NCI-H524 treated with DMSO at 0.1 percent for 48 hours (cell line): ENCODE data around the gene SH2D3C.
"Not testable (repeated sequence)": the region's sequence is repeated elsewhere in the genome, so short reads cannot be mapped to it uniquely, and the experiment has no call there.

Experiments used
- DNase-seq: peaks from one replicate; lab custom pipeline; 2025; lab: John Stamatoyannopoulos, UW

SH2D3C gene

DNA sequence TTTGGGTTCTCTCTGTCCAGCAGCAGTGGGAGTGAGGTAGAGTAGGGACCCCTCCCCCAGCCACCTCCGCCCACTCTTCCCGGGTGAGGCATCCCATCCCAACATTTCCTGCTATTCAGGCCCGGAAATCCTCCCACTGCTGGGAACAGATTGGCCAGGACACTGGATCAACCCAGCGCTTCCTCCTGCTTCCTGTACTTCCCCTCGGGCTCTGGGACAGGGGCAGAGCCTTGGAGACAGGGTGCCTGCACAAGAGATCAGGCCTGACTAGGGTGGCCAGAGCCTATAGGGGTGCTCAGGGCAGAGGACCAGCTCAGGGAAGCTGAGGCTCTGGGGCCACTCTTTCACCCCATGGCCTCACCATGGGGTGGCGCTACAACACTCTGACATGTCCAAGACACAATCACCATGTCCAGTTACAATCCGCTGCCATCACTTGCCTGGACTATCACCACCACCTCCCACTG lies 14.5 kb downstream of the SH2D3C start:
- DNase-seq: no peak

DNA sequence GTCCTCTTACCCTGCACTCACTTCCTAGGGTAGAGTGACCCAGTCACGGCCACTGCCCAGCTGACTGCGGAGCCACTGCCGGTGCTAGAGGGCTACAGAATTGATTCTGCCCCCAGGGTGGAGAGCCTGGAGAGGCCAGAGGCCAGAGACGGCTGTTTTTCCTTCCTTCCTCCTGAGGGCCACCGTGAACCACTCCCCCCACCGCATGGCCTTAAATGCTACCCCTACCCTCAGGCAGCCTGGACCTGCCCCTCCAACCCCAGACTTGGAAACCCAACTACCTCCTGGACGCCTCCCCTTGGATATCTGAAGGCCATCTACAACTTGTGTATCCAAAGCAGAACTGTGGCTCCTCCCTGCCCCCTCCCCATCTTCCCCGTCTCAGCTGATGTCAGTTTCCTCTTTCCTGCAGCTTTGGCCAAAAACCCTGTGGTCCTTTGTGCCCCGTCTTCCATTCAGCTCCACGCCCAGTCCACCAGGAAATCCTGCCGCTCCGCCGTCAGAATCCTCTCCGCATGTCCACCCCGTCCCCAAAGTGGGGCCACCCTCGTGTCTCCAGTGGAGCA lies 16.3 kb downstream of the SH2D3C start:
- no peak for DNase-seq

GRCh38 chr9:127761491-127761956 lies 16.9 kb downstream of the SH2D3C start:
- DNase-seq: no peak

DNA sequence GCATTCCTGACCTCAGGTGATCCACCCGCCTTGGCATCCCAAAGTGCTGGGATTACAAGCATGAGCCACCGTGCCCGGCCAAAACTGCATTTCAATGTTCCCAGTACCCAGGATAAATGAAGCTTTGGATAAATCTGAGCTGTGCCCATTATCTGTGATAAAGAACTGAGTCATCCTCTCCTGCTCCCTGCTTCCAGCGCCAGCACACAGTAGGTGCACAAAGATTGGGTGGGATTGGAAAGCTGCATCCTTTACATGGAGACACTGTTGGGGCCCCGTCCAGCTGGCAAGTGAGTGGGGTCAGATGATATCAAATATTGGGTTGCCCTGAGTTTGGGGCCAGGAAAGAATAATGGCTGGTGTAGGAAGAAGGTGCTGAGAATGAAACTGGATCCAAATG lies 17.4 kb downstream of the SH2D3C start:
- no peak for DNase-seq

DNA sequence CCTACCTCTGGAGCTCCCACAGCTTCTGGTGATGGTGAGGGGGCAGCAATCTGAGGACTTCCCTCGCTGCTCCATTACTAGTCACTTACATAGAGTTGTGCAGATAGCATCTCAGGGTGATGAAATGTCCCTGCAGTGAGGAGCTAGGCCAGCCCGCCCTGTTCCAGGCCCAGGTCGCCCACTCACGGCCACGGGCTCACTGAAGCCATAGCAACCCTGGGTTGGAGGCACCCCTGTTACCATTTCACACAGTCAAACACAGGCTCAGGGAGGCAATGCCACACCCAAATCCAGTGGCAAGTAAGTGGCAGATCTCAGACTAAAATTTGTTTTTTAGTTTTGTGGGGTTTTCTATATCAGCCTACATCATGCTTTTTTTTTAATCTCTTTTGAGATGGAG lies 19.6 kb downstream of the SH2D3C start:
- no peak for DNase-seq

DNA sequence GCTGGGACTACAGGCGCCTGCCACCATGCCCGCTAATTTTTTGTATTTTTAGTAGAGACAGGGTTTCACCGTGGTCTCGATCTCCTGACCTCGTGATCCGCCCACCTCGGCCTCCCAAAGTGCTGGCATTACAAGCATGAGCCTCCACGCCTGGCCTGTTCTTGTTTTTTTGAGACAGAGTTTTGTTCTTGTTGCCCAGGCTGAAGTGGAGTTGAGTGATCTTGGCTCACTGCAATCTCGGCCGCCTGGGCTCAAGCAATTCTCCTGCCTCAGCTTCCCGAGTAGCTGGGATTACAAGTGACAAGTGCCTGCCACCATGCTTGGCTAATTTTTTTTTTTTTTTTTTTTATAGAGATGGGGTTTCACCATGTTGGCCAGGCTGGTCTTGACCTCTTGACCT lies 21.7 kb downstream of the SH2D3C start:
- DNase-seq: not testable (repeated sequence)

GRCh38 chr9:127756233-127756632 lies 22.2 kb downstream of the SH2D3C start:
- no peak for DNase-seq

DNA sequence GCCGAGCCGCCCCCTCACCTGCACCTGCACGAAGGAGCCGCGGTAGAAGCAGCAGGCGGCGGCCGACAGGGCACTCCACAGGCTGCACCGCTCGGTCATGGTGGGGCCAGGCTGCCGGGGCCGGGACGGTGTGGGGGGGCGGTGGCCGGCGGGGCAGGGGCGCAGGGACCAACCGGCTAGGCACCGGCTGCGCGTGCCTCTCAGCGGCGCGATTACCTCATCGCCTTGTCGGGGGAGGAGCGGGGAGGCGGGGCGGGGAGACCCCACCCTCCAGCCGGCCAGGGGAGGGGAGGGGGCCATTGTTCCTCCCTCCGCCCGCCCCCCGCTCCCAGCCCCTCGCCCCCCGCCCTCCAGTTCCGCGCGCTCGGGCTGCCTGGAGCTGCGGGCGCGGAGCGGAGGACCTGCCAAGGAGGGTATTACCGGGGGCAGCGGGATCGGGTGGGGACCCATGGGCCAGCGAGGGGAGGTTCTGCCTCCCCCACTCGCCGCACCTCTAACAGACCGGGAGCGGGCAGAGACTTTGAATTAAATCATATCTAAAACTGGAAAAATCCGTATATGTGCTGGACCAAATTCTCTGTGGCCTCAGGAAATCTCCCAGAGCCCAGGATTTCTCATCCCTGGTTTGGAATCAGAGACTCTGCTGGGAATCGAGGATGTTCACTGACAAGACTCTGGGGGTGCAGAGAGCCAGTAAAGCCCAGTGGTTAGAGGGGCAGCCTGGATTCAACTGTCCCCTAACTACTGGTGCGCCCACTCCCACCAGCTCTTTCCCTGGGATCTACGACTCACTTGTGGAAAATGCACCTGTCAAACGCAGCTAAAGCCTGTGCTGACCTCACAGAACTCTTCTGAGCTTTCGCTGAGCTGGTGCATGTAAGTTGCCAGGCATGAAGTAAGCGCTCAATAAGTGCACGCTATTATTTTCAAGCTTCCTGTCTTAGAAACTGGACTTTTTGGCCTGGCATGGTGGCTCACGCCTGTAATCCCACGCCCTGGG lies 23.1 kb downstream of the SH2D3C start:
- no peak for DNase-seq

DNA sequence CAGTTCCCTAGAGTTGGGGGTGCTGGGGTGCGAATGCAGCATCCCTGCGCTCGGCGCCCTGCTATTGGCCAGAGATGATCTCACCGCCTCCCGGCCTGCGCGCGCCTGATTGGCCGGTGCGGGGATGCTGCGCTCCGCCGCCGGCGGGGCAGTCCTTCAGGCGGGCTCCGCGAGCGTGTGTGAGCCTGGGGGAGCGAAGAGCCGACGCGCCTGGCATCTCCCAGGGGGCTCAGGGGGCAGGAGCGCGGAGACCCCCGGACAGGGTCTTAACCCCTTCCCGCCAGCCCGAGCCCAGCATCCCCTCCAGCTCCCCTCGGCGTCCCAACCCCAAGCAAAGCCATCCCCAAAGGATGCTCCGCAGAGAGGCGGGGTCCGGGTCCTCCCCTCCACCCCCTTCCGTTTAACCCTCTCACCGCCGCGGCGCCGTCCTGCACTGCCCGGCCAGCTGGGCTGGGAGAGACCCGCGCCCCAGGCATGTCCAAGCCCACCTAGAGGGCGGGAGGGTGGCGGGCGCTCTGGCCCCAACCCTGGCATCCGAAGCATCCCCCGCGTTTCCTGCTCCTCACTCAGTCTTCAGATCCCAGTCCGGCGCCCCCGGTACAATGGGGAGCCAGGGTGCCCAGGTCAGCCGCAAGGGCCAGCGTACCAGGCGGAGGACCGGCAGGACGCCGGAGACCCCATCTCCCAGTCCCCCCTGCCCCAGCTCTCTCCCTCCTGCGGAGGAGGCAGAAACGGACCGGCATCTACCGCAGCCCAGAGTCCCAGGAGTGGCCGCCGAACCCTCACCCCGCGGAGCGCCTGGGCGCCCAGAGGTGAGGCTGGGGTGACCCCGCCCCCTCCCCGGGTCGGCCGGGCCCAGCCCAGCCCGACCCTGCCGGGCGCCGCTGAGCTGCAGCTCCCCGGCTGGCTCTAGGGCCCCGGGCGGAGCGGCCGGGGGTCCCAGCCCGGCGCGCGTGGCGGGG lies 24.1 kb downstream of the SH2D3C start:
- no peak for DNase-seq

DNA sequence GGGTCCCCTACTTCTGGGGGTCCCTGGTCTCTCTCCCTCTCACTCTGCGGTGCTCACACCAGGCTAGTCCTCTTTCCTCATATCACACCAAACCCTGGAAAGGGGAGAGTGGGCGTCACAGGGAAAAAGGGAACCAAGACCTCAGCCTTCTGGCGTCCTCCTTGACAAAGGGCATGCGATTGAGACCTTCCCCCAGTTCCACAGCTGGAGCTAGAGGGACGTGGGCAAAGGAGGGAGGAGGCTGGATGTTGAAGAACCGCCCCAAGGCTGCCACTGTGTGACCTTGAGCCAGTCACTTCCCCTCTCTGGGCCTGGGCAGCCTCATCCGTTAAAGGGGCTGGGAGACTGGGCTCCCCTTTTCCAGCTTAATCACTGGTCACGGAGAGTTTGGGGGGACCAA lies 24.8 kb downstream of the SH2D3C start:
- DNase-seq: no peak

DNA sequence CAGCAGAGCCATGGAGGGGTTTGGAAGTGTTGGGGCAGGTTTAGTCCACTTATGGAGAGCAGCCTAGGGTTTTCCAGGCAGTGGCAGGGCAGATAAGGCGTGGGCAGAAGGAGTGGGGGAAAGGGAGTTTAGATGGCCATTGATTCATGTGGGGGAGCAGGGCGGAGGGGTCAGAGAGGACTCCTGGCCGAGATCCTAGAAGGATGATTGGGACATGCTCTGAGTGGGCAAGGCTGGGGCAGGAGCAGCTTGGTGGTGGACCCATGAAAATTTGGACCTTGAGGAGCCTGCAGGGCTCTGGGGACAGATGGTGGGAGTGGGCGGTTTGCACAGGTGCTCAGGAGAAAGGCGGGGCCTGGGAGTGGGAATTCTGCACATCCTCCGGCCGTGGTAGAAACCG lies 25.3 kb downstream of the SH2D3C start:
- no peak for DNase-seq

DNA sequence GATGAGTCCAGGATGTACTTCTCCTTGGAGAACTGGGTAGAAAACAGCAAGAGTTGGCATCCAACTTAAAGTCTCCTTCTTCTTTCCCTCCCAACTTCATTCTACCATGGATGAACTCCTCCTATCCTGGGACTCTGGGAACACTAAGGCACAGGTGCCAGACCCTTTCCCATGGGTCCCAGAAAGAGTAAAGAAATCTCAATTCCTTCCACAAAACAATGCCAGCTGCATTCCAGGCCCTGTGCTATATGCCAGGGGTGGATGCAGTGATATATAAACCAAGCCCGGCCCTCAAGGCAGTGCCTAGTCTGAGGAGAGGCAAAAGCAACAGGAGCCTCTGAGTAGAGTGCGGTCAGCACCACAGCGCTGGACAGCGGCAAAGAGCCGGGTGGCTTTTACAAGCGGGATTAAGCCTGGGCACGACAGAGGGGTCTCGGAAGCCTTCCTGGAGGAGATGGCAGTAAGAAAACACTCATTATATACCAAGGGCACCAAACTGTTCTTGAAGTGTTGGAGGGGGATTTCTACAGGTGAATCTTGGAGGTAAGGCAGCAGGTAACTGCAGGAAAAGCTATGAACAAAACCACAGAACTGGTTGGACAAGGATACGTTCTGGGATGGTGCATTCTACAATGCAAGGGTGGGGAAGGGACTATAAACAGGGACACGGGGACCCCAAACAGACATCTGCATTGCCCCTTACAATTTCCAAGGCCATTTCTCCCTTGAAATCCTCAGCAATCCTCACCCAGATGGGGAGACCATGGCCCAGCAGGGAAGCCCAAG lies 27.0 kb downstream of the SH2D3C start:
- DNase-seq: no peak

GRCh38 chr9:127749090-127749787 lies 29.2 kb downstream of the SH2D3C start:
- no peak for DNase-seq

- DNase-seq: no peak
These were observed 31.4 kb downstream of the SH2D3C start for GRCh38 chr9:127746959-127747569.

GRCh38 chr9:127744398-127745110 lies 33.9 kb downstream of the SH2D3C start:
- no peak for DNase-seq

GRCh38 chr9:127742435-127743088 lies 35.9 kb downstream of the SH2D3C start:
- DNase-seq: peak; percentile 87

- DNase-seq: no peak
These were observed 36.5 kb downstream of the SH2D3C start for GRCh38 chr9:127741831-127742434.

DNA sequence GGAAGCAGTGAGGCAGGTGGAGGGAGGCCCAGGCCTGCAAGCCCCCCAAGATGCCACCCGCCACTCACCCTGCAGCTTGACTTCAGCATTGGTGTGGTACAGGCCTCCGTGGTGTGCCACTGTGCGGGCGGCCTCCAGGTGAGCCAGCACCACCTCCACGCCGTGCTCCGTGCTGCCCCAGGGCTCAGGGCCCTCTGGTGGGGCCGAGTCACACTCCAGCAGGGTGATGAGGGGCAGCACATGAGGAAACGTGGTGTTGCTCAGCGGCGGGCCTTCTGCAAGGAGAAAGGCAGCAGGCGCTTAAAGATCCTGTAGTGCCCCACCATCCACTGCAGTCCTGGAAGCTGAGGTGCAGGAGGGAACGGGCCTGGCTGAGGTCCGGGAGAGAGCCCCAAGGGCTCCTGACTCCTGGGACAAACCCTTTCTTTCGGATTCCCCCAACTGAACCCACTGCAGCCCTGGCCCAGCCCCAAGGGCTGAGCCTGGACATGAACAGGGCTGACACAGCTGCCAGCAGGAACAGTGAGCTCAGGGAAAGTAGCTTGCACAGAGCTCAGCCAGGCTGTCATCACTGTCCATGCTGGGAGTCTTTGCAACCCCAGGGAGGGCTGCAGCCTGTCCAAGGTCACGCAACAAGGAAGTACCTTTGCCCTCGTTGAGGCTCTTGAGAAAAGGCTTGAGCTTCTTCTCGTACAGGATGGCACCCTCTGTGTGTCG lies 38.7 kb downstream of the SH2D3C start:
- no peak for DNase-seq
